ENCODE results near the gene RBM4. TPM values are rescaled to one million over a fixed set of nuclear protein-coding genes. Genes with fewer than 3 reads are reported as not detected.
"Not testable (repeated sequence)": the region's sequence is repeated elsewhere in the genome, so short reads cannot be mapped to it uniquely, and the experiment has no call there.

The RBM4 gene
- total RNA-seq, 2 experiments from 2014 or later = 108 to 114 TPM

DNA sequence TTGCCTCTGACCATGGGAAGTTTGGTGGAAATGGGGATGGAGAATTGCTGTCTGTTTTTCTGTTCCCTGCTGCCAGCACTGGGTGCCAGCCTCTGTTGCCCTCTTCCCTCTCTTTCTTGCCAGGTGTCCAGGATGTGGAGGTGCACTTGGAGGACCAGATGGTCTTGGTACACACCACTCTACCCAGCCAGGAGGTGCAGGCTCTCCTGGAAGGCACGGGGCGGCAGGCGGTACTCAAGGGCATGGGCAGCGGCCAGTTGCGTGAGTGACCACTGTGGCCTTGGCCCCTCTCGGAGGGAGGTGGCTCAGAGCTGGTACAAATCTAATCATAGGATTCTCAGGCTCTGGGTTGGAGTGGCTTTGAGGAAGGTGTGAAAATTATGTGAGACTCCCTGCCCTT lies 39.5 kb upstream of the RBM4 start:
- peaks cover 1% of the 10 kb centered on the region for H3K36me3 Mint-ChIP-seq (ENCODE audit: low read depth)
- H3K27ac Mint-ChIP-seq = no peak overlapping the region
- no peak for ATAC-seq
- intact Hi-C loops (cut with micrococcal nuclease) = no loop called here
- H3K9me3 Mint-ChIP-seq = no peaks in the 10 kb centered on the region
- no peak for DNase-seq
- POLR2A ChIA-PET = no interaction called here
- no peak overlapping the region for H3K4me3 Mint-ChIP-seq
- no peaks in the 10 kb centered on the region for H3K27me3 Mint-ChIP-seq
- peaks cover 12% of the 10 kb centered on the region for H3K4me1 Mint-ChIP-seq (ENCODE audit: low read depth)
- TF ChIP-seq, protein P1, sequence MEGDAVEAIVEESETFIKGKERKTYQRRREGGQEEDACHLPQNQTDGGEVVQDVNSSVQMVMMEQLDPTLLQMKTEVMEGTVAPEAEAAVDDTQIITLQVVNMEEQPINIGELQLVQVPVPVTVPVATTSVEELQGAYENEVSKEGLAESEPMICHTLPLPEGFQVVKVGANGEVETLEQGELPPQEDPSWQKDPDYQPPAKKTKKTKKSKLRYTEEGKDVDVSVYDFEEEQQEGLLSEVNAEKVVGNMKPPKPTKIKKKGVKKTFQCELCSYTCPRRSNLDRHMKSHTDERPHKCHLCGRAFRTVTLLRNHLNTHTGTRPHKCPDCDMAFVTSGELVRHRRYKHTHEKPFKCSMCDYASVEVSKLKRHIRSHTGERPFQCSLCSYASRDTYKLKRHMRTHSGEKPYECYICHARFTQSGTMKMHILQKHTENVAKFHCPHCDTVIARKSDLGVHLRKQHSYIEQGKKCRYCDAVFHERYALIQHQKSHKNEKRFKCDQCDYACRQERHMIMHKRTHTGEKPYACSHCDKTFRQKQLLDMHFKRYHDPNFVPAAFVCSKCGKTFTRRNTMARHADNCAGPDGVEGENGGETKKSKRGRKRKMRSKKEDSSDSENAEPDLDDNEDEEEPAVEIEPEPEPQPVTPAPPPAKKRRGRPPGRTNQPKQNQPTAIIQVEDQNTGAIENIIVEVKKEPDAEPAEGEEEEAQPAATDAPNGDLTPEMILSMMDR (IDR thresholded peaks at IDR 0.05) = no peak
- CTCF ChIA-PET = no interaction called here

DNA sequence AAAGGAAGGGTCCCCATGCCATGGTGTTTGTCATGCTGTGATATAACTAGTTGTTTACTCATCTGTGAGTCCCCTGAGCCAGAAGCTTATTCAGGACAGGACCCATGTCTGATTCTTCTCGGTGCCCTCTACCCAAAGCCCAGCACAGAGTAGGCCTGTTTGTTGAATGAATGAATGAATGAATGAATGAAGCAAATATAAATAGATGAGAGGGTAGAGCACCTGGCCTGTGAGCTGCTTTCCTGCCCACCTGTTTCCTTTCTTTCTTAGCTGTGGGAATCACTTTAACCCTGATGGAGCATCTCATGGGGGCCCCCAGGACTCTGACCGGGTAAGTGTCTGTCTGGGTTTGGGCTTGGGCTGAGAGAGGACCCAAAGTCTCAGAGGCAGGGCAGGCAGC lies 38.3 kb upstream of the RBM4 start:
- intact Hi-C loops (cut with micrococcal nuclease) = no loop called here
- Mint-ChIP-seq H3K4me1 (ENCODE audit: low read depth) (peaks cover 6% of the 10 kb centered on the region), H3K27ac (no peak overlapping the region), H3K4me3 (no peak overlapping the region), H3K9me3 (no peaks in the 10 kb centered on the region), H3K27me3 (no peaks in the 10 kb centered on the region), H3K36me3 (ENCODE audit: low read depth) (peaks cover 3% of the 10 kb centered on the region)
- TF ChIP-seq, protein P1 (IDR thresholded peaks at IDR 0.05) = no peak
- DNase-seq (no peak), ATAC-seq (no peak)
- ChIA-PET POLR2A (interaction anchor here (0.7 kb wide), 1 partner anchor 29 kb away, joined by 3 read pairs; no protein-coding TSS in a partner anchor), CTCF (no interaction called here)

DNA sequence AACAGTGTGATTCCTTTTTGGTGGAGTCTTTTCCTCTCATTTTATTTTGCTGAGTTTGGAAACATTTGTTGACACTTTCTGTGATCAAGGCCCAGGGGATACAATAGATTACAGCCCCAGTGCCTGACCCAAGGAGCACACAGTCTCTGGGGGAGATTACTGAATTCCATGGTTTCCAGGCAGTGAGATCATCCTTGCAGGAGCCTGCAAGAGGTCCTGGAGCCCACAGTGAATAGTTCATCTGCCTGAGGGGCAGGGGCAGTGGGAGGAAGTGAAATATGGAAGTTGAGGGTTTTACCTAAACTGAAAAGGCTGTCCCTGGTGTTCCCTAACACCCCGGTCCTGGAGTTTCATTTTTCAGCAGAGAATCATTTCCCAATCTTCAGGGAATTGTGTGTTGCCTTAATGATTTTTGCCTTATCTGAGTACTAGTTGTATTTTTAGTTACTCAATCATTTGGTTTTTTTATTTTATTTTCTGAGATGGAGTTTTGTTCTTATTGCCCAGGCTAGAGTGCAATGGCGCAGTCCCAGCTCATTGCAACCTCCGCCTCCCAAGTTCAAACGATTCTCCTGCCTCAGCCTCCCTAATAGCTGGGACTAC lies 37.8 kb upstream of the RBM4 start:
- Mint-ChIP-seq H3K27me3 (no peaks in the 10 kb centered on the region), H3K4me1 (ENCODE audit: low read depth) (peaks cover 1% of the 10 kb centered on the region), H3K27ac (no peak overlapping the region), H3K9me3 (no peaks in the 10 kb centered on the region), H3K4me3 (no peak overlapping the region), H3K36me3 (ENCODE audit: low read depth) (peaks cover 3% of the 10 kb centered on the region)
- no peak for DNase-seq
- TF ChIP-seq, protein P1 (IDR thresholded peaks at IDR 0.05) = no peak
- intact Hi-C loops (cut with micrococcal nuclease) = no loop called here
- POLR2A ChIA-PET = no interaction called here
- no peak for ATAC-seq
- CTCF ChIA-PET = no interaction called here

DNA sequence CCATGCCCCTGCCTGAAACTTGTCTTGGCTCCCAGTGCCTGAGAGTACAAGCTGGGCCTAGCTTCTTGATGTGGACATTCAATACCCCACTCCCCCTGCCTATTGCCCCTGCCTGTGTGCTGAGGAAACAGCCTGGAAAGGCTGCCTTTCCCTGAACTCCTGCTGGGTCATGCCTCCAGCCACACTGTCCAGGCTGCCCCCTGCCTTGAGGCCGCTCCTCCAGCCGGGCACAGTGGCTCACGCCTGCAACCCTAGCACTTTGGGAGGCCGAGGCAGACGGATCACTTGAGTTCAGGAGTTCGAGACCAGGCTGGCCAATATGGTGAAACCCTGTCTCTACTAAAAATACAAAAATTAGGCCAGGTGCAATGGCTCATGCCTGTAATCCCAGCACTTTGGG lies 35.4 kb upstream of the RBM4 start:
- CTCF ChIA-PET = interaction anchor here (1.1 kb wide), 1 partner anchor 11 kb away, joined by 3 read pairs; no protein-coding TSS in a partner anchor
- TF ChIP-seq, protein P1 (IDR thresholded peaks at IDR 0.05) = no peak
- ATAC-seq = no peak
- DNase-seq = no peak
- Mint-ChIP-seq H3K27ac (no peak overlapping the region), H3K9me3 (no peaks in the 10 kb centered on the region), H3K4me3 (no peak overlapping the region), H3K36me3 (ENCODE audit: low read depth) (peaks cover 3% of the 10 kb centered on the region), H3K27me3 (no peaks in the 10 kb centered on the region), H3K4me1 (ENCODE audit: low read depth) (no peaks in the 10 kb centered on the region)
- intact Hi-C loops (cut with micrococcal nuclease) = no loop called here
- POLR2A ChIA-PET = interaction anchor here (0.7 kb wide), 1 partner anchor 75 kb away, joined by 3 read pairs; no protein-coding TSS in a partner anchor

DNA sequence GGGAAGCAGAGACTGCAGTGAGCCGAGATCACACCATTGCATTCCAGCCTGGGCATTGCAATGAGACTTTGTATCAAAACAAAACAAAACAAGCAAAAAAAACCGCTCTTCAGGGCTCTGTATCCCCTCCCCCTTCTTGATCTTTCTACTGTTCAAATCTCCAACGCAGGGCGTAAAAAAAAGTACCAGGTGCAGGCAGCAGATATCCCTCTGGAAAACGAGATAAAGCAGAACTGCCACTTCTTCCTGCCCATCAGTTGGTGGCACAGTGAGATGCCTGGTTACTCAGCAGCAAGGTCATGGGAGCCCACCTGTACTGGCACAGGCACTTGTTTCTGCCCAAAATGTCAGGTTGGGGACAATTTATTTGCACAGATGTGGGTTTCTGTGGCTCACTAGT lies 34.3 kb upstream of the RBM4 start:
- Mint-ChIP-seq H3K4me1 (ENCODE audit: low read depth) (no peaks in the 10 kb centered on the region), H3K9me3 (no peaks in the 10 kb centered on the region), H3K27me3 (no peaks in the 10 kb centered on the region), H3K4me3 (no peak overlapping the region), H3K27ac (no peak overlapping the region), H3K36me3 (ENCODE audit: low read depth) (peaks cover 3% of the 10 kb centered on the region)
- no peak for ATAC-seq
- intact Hi-C loops (cut with micrococcal nuclease) = no loop called here
- ChIA-PET CTCF (interaction anchor here (1.3 kb wide), 1 partner anchor 25 kb away, joined by 4 read pairs; no protein-coding TSS in a partner anchor), POLR2A (no interaction called here)
- TF ChIP-seq, protein P1 (IDR thresholded peaks at IDR 0.05) = no peak
- no peak for DNase-seq

DNA sequence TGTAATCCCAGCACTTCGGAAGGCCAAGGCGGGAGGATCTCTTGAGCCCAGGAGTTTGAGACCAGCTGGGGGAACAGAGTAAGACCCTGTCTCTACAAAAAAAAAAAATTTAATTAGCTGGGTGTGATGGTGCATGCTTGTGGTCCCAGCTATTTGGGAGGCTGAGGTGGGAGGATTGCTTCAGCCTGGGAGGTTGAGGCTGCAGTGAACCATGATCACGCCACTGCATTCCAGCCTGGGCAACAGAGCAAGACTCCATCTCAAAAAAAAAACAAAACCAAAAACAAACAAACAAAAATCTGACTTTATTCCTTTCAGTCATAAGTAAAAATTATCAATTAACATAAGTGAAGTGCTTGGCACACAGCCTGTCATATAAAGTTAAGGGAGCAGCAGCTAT lies 31.9 kb upstream of the RBM4 start:
- H3K9me3 Mint-ChIP-seq; intact Hi-C loops (cut with micrococcal nuclease); H3K27me3 Mint-ChIP-seq; DNase-seq; H3K4me1 Mint-ChIP-seq (ENCODE audit: low read depth); H3K4me3 Mint-ChIP-seq; ATAC-seq; H3K36me3 Mint-ChIP-seq (ENCODE audit: low read depth); H3K27ac Mint-ChIP-seq: not testable (repeated sequence)
- ChIA-PET CTCF (interaction anchor here (0.7 kb wide), 1 partner anchor 31 kb away, joined by 3 read pairs; no protein-coding TSS in a partner anchor), POLR2A (interaction anchor here (0.6 to 5.2 kb wide), 2 partner anchors 10 to 38 kb away, joined by 3 to 24 read pairs; partner anchors contain the start of gene RBM14)

All from activated CD8-positive, alpha-beta T cell treated with anti-CD3 and anti-CD28 coated beads for 36 hours (primary cell).